Thoracic aorta (tissue), 2 donors: ENCODE data around the gene EGR2. TPM values are rescaled to one million over a fixed set of nuclear protein-coding genes. Genes with fewer than 3 reads are reported as not detected.
A peak's percentile ranks its signal among the peaks of the same experiment; 100 is the strongest.

Experiments
- ATAC-seq: fragments of 150-250 bp; one replicate; pipeline ENCODE4 v1.8.0; 2017; ENCODE audit warnings: low read depth; ENCODE audit not compliant: insufficient number of reproducible peaks, low FRiP score
- DNase-seq: peaks from one replicate; pipeline ENCODE4 v3.0.0-alpha.2; 2020; ENCODE audit warnings: low spot score
- H3K27ac ChIP-seq, 2 donors: fragments of 200-600 bp; sonication (generic); 1 replicate in 1 of 2; 2 replicates in 1 of 2; pipeline ENCODE4 v1.5.1; 2016; ENCODE audit warnings: mild to moderate bottlenecking in 2 of 2, moderate library complexity in 2 of 2
- H3K27me3 ChIP-seq: fragments of 200-600 bp; sonication (generic); replicated peaks from 2 replicates; pipeline ENCODE4 v1.6.0; 2016; ENCODE audit warnings: mild to moderate bottlenecking; ENCODE audit not compliant: insufficient read depth
- H3K36me3 ChIP-seq: fragments of 200-600 bp; sonication (generic); one replicate; pipeline ENCODE4 v1.5.1; 2016
- H3K4me1 ChIP-seq, 2 donors: fragments of 200-600 bp; sonication (generic); 1 replicate in 1 of 2; 2 replicates in 1 of 2; pipeline versions ENCODE4 v1.5.1 to v1.6.0; 2016; ENCODE audit warnings: low read depth in 2 of 2, mild to moderate bottlenecking in 1 of 2; ENCODE audit not compliant: control insufficient read depth in 1 of 2
- H3K4me3 ChIP-seq: fragments of 200-600 bp; sonication (generic); 2 replicates; pipeline ENCODE4 v1.5.1; 2016; ENCODE audit warnings: mild to moderate bottlenecking
- H3K9me3 ChIP-seq: fragments of 200-600 bp; sonication (generic); 2 replicates; pipeline ENCODE4 v1.5.1; 2016
- total RNA-seq, 2 donors: library from RNA; depleted of rRNA; stranded (reverse); fragments of >200 nt; gene quantifications; one replicate each; pipeline versions ENCODE4 v1.1.0 to v1.2.3, GENCODE V29; 2016
- TF ChIP-seq, protein P1 (sequence below): fragments of 200-600 bp; sonication (generic); IDR thresholded peaks from one replicate; pipeline ENCODE4 v1.5.1; 2019; ENCODE audit warnings: antibody characterized with exemption

EGR2 gene
- total RNA-seq, 2 donors from 2014 or later = 0.95 to 3.3 TPM

DNA sequence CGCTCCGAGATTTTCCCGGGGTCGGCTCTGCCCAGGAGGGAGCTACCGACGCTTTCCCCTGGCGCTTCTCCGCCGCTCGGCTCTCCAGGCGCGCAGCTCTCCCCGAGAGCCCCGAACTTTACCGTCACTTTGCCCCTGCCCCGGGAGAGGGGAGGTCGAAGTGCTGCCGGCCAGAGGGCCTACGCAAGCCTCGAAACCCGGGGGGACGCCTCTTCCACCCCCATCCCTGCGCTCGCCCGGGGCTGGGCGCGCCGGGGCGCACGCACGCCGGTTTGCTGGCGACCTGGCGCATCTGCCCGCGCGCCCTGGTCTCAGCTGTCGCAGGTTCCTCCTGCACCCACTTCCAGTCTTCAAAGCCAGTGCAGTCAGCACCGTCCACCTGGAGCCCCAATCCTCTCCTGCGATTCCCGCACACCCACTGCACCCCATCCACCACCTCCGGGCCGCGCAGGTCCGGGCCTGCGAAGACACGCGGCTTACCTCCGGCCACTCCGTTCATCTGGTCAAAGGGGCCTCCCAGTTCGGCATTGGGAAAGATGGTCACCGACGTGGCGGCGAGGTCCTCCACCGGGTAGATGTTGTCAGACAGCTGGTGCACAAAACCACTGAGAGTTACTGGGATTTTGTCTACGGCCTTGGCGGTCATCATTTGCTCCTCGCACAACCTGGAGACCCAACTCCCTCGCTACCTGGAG, 638 bp downstream of the EGR2 start:
- H3K4me3 ChIP-seq = peak overlapping the region; percentile 95
- TF ChIP-seq, protein P1, sequence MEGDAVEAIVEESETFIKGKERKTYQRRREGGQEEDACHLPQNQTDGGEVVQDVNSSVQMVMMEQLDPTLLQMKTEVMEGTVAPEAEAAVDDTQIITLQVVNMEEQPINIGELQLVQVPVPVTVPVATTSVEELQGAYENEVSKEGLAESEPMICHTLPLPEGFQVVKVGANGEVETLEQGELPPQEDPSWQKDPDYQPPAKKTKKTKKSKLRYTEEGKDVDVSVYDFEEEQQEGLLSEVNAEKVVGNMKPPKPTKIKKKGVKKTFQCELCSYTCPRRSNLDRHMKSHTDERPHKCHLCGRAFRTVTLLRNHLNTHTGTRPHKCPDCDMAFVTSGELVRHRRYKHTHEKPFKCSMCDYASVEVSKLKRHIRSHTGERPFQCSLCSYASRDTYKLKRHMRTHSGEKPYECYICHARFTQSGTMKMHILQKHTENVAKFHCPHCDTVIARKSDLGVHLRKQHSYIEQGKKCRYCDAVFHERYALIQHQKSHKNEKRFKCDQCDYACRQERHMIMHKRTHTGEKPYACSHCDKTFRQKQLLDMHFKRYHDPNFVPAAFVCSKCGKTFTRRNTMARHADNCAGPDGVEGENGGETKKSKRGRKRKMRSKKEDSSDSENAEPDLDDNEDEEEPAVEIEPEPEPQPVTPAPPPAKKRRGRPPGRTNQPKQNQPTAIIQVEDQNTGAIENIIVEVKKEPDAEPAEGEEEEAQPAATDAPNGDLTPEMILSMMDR = no peak
- no peak overlapping the region for H3K27ac ChIP-seq
- no peaks in the 10 kb centered on the region for H3K9me3 ChIP-seq
- no peaks in the 10 kb centered on the region for H3K36me3 ChIP-seq
- ATAC-seq (no peak), DNase-seq (no peak)
- H3K4me1 ChIP-seq = peaks cover 20 to 44% of the 10 kb centered on the region in 2 donors
- no peaks in the 10 kb centered on the region for H3K27me3 ChIP-seq

DNA sequence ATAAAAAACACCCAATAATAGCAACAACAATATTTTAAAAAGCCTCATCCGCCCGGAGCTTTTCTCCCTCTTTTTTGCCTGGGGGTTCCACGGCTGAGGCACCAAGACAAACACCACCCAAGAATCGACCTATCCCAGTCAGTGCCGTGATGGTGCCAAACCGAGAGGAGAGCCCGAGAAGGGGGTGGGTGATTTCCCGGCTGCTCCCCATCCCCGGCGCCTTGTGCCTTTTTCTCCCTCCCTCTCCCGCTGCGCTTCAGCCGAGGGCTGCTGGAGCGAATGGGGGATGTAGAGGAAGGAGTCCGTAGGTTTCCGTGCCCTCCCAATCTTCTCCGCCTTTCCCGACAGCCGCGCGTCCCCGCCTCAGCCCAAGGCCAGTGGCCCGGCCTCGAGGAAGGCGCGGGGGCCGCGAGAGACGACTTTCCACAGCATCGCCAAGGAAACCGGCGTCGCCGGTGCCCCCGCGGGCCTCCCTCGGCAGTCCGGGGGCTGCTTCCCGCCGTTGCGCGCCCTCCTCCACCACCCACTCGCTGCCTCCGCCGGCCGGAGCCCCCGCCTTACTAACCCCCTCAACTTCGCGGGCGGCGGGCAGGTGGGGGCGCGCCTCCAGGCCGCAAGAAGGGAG, 1.3 kb downstream of the EGR2 start:
- TF ChIP-seq, protein P1 = no peak
- Histone ChIP-seq H3K9me3 (no peaks in the 10 kb centered on the region), H3K4me3 (peak overlapping the region; percentile 95), H3K36me3 (no peaks in the 10 kb centered on the region), H3K27me3 (no peaks in the 10 kb centered on the region), H3K4me1 (peaks cover 20 to 42% of the 10 kb centered on the region in 2 donors), H3K27ac (no peak overlapping the region)
- ATAC-seq = no peak
- no peak for DNase-seq

DNA sequence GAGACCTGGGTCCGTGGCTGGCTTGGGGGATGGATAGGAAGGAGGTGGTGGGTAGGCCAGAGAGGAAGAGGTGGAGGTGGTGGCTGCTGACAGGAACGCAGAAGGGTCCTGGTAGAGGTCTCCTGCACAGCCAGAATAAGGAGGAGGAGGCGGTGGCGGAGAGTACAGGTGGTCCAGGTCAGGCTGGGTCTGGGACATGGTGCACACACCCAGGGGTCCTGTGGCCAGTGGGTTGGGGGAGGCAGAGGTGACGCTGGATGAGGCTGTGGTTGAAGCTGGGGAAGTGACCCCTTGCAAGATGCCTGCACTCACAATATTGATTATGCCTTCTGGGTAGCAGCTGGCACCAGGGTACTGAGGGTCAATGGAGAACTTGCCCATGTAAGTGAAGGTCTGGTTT, 2.2 kb downstream of the EGR2 start:
- TF ChIP-seq, protein P1 = no peak
- H3K4me1 ChIP-seq = peaks cover 20 to 33% of the 10 kb centered on the region in 2 donors
- no peak for DNase-seq
- no peak overlapping the region for H3K27ac ChIP-seq
- H3K36me3 ChIP-seq = no peaks in the 10 kb centered on the region
- no peak overlapping the region for H3K4me3 ChIP-seq
- no peak for ATAC-seq
- no peaks in the 10 kb centered on the region for H3K27me3 ChIP-seq
- no peaks in the 10 kb centered on the region for H3K9me3 ChIP-seq

DNA sequence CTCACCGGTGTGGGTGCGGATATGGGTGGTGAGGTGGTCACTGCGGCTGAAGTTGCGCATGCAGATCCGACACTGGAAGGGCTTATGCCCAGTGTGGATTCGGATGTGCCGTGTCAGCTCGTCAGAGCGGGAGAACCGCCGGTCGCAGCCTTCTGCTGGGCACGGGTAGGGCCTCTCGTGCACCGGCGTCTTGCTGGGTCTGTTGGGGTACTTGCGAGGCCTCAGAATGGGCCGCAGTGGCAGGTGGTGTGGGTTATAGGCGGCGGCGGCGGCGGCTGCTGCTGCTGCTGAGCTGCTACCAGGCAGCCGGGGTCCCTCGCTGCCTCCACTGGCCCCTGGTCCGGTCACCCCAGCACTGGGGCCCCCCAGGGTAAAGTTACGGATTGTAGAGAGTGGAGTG, 2.7 kb downstream of the EGR2 start:
- H3K36me3 ChIP-seq = no peaks in the 10 kb centered on the region
- no peak for ATAC-seq
- H3K4me1 ChIP-seq = peaks cover 17 to 28% of the 10 kb centered on the region in 2 donors
- no peaks in the 10 kb centered on the region for H3K27me3 ChIP-seq
- DNase-seq = no peak
- no peaks in the 10 kb centered on the region for H3K9me3 ChIP-seq
- no peak overlapping the region for H3K4me3 ChIP-seq
- TF ChIP-seq, protein P1 = no peak
- no peak overlapping the region for H3K27ac ChIP-seq

DNA sequence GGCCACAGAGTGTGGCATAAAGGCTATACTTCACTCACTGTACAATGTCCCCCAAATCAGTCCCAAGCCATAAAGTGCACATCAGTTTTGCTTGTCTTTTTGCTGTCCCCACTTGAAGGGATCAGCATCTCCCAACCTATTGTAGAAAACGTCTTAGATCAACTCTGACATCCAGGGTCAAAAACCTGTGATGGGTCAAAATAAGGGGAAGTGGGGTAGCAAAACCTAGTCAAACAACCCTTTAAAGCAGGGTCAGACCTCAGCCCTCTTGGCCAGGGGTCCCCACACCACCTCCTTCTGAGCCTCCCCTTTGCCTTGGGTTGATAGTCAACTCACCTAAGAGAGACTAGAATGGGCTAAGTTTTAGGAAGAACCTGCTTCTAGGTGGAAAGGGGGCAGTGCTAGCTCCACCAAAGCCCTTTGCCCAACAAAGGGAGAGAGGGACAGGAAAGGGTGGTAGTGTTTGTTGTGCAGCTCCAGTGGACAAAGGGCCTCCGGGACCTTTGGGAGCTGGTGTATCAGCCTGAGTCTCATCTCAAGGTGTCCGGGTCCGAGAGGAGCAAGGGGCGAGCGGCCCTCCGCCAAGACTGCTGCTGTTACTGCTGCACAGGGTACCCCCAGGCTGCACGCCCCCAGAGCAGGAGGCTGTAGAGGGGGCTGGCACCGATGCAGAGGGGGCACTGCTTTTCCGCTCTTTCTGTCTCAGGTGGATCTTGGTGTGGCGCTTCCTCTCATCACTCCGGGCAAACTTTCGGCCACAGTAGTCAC, 3.3 kb downstream of the EGR2 start:
- no peak overlapping the region for H3K4me3 ChIP-seq
- H3K36me3 ChIP-seq = no peaks in the 10 kb centered on the region
- H3K27me3 ChIP-seq = no peaks in the 10 kb centered on the region
- DNase-seq = no peak
- H3K4me1 ChIP-seq = peaks cover 12 to 22% of the 10 kb centered on the region in 2 donors
- no peak overlapping the region for H3K27ac ChIP-seq
- no peaks in the 10 kb centered on the region for H3K9me3 ChIP-seq
- ATAC-seq = no peak
- TF ChIP-seq, protein P1 = no peak
